NCI-H2107 (cell line): Measurements from ENCODE around the gene FGD2.
"Not testable (repeated sequence)": the region's sequence is repeated elsewhere in the genome, so short reads cannot be mapped to it uniquely, and the experiment has no call there.

Experiments used
- DNase-seq: peaks from one replicate; lab custom pipeline; 2025; lab: John Stamatoyannopoulos, UW

The FGD2 gene

DNA sequence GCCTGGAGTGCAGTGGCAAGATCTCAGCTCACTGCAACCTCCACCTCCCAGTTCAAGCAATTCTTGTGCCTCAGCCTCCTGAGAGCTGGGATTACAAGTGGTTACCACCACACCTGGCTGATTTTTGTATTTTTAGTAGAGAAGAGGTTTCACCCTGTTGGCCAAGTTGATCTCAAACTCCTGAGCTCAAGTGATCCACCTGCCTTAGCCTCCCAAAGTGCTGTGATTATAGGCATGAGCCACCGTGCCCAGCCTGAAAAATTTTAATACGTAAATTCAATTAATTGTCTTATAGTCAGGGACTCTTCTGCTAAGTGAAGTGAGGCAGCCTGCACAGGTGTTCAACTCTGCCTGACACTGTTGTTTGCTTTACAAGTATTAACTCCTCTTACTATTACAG lies 15.1 kb upstream of the FGD2 start:
- DNase-seq, result not testable (repeated sequence)

DNA sequence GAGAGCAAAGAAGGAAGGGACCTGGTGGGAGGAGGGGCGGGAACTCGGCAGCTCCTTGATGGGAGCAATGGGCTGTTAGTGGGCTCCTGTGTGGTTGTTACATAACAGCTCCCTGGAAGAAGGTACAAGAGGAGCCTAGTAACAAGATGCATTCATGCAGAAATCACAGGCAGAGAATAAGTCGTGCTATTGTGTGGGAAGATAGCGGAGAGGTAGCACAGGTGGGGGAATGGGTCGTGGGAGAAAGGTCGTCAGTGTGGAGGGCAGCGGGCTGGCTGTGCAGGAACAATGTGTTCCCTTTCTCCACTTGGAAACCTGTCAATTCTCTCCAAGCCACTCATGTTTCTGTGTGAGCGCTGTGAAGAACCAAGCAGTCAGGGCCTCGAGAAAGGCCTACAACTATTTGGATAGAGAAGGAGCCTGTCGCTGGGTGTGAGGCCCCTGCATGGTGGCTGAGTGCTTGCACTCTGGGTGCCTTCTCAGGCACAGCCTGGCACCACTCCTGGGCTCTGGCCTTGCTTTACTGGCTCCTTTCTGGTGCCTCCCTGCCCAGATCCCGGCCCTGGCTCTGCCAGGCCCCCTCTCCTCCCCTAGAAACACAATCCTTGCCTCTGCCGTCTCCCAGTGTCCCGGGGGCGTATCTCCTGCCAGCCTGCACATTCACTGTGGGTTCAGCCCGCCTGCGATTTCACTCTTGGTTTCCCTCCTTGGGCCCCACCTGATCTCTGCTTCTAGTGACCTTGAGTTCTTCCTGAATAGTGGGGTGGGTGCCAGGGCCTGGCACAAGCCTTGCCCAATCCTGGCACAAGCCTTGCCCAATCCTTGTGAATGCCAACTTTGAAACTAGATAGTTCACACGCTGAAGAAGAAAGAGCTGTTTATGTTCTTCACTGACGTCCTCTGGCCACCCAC lies 7.4 kb upstream of the FGD2 start:
- DNase-seq, result no peak

DNA sequence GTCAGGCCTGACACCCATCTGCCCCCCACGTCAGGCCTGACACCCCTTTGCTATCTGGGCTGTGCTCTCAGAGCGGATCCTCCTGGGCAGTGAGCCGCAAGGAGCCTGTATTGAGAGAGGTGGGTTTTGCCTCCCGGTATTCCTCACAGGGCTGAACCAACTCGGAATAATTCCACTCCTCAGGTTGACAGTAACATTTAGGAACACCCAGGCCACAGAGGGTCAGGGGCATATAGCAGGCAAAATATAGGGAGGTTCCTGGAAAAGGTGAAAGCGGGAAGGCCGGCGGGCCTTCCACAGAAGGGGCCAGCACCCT lies 6.8 kb upstream of the FGD2 start:
- no peak for DNase-seq

DNA sequence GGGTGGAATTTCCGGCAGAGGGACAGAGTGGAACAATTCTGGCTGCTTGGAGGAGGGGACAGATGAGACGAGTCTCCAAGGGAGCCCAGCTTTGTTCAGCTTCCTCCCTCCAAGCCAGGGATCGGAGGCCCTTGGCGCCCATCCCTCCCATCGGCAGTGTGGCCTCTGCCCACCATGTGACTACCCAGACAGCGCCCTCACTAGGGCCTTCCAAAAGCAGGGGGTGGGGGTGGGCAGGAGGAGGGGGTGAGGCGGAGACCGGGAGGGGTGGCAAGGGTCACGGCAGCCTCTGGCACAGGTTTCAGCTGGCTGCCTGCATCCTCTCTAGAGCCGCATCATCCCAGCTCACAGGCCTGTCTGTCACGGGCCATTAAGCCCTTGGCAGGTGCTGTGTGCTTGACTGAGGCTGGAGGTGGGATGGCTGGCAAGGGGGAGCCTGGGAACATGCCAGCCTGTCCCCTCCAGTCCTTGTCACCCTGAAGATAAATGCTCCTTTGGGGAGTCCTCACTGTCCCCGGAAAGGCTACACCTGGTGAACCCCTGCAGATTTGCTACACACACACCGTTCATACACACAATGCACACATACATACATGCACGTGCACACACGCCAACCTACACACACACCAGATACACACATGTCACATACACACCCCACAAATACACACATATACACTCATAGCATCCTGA lies 6.2 kb upstream of the FGD2 start:
- DNase-seq, result peak; percentile 21

DNA sequence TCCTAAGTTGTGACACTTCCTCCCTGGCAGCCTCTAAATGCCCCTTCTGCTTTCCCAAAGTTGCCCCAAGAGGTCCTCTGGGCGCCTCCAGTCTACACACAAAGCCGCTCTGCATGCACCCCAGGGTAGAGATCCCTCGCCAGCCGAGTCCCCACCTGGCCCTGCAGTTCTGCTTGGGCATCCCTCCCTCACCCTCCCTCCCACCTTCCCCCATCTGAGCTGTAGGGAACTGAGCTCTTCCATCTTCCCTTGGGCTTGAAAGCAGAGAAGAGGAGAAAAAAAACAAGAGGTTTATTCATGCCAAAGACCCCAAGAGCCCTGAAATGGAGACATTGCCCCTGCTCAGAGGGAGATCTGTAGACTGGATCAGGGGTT lies 5.7 kb upstream of the FGD2 start:
- DNase-seq, result no peak

DNA sequence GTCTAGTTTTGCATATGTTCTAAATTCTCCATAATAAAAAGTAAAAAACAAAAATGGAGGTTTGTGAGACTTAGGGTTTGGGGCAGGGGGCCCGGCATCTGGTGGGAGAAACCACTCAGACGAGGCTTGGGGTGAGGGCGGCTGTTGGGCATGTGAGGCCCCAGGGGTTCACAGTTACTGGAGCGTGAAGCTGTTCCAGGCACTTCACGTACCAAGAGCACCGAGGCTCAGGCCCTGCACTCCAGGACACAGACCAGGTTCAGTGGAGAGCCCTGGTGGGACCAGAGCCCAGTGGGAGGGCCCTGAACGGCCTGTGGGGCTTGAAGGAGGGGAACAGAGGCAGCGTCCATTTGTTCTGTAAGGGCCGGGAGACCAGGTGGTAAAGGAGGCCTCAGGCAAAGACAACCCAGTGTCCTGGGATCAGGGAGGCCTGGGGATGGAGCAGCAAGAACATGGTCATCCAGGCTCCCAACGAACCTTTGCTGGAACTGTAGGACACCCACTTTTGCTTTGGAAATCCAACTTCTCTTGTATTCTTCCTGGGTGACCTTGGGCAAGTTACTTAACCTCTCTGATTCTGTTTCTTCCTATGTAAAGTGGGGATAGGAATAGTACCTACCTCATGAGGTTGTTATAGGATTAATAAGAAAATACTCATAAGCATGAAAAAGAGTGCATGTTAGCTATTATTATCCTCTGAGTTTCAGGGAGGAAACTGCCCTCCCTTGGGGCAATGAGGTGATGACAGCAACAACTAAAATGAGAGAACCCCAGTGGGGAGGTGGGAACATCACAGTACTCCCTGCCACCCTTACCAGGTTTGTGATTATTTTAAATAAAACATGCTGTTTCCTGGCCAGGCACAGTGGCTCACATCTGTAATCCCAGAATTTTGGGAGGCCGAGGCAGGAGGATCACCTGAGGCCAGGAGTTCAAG lies 1.1 kb upstream of the FGD2 start:
- DNase-seq, result no peak

DNA sequence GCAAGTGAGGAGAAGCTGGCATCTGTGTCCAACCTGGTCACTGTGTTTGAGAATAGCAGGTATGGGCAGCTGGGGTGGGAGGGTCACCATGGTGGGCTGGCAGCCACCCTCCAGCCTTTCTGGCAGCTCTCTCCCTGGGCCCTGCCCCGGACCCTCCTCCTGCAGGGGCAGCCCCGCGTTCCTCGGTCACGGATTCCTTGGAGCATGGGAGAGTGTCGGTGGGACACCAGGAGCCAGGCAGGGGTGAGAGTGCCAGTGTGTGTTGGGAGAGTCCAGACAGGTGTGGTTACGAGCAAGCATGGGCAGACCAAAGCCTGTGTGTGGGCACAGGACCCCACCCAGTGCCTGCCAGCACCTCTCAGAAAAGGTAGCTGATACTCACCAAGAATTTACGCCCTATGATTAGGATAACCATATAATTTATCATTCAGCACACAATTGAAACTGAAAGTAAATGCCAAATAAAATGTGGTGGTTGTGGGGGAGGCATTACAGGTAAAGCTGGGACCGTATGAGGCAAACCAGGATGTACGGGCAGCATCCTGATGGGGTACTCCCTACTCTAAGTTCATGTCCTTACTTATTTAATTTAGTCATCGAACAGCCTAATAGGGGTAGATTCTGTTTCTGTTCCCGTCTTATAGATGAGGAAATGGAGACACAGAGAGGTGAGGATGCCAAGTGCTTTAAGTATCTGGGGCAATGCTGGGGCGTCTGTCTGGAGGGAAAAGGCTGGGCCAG lies 542 bp downstream of the FGD2 start:
- DNase-seq, result no peak

DNA sequence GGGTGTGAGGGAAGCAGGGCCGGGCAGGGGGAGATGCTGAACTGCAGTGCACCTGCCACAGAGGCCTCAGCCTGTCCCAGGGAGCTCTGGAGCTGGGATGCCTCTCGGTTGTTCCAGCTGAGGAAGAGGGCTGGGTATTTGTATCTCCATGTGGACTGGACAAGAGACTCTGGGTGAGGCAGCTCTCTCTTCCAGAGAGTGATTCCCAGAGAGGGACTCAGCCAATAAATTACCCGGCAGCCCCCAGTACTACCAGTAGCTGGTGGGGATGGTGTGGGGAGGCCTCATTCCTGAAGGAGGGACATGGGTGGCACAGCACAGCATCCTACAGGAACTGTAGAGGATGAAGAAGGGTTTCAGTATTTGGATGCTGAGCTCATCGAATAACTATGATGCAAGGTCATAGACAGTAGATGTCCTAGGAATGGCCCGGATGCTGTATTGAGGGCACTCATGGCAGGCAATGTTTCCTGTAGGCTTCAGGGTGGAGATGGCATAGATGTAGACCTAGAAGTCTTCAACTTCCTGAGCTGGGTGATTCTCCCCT lies 1.4 kb downstream of the FGD2 start:
- no peak for DNase-seq

DNA sequence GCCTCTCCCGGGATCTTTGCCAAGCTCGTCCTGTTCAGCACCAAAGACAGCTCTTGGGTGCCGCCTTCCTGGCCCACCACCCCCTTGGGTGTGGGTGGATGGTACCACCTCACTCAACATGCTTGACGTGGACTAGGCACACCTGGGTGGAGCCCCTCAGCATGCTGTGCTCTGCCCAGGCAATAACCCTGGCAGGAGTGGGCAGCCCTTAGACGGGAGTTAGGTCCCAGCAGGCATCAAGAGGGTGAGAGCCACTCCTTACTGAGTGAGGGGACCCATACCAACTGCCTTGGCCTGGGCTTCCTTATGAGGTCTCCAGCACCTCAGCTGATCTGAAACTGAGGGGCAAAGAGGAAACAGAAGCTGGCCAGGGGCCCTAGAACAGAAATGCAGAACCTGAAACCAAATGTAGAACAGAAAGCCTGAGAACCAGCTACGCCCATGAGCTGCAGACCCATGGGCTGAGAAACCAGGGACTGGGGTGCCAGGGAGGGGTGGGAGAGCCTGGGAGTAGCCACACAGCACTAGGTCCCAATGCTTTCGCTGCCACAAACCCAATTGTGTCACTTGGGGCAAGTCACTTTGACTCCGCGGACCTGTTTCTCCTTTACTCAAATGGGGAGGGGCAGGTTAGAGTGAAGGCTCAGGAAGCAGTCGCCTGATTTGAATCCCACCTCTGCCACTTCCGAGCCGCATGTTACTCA lies 2.0 kb downstream of the FGD2 start:
- DNase-seq, result no peak

DNA sequence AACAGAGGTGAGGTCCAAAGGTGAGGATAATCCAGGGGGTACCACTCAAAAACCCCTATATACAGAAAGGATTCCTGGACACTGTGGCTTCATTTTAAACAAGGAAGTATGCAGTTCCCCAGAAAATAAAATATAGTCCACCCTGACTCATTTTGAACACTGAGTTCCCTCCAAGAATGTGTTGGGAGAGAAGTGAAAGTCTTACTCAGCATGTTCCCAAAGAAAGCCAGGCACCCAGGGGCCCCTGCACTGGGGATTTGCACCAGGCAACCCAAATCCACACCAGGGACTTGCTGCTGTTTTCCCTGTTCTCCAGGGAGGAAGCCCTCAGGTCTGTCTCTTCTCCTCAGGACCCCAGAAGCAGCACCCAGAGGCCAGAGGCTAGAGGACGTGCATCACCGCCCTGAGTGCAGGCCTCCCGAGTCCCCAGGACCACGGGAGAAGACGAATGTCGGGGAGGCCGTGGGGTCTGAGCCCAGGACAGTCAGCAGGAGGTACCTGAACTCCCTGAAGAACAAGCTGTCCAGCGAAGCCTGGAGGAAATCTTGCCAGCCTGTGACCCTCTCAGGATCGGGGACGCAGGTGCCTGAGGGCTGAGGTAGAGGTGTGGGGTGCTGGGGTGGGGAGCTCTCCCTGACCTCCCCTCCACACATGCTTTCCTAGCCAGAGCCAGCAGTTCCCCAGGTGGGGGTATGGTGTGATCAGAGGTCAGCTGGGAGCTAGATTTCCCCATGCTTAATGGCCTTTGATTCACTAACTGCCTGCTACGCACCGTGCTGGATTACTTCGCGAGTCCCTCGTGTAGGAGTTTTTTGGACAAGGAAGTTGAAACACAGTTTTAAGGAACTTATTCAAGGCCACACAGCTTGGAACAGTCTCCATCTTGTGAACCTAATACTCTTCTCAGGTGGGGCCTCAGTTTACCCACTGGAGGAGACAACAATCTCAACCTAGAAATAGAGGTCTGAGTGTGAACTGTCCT lies 3.3 kb downstream of the FGD2 start:
- DNase-seq, result no peak

DNA sequence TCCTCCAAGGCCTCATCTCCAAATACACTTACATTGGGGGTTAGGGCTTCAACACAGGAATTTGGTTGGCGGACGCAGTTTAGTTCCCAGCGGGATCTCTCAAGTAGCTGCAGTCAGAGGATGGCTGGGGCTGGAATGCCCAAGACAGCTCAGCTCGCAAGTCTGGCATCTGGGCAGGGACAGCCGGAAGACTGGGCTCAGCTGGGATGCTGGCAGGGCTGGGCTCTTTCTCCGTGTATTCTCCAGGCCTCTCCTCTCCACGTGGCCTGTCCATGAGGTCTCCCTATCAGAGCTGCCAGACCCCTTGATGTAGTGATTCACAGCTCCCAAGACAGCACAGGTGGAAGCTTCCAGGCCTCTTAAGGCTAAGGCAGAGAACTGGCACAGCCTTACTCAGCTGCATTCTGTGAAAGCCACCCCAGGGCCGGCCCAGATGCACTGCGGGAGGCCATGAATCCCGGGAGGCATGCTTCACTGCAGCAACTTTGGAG lies 5.0 kb downstream of the FGD2 start:
- no peak for DNase-seq

DNA sequence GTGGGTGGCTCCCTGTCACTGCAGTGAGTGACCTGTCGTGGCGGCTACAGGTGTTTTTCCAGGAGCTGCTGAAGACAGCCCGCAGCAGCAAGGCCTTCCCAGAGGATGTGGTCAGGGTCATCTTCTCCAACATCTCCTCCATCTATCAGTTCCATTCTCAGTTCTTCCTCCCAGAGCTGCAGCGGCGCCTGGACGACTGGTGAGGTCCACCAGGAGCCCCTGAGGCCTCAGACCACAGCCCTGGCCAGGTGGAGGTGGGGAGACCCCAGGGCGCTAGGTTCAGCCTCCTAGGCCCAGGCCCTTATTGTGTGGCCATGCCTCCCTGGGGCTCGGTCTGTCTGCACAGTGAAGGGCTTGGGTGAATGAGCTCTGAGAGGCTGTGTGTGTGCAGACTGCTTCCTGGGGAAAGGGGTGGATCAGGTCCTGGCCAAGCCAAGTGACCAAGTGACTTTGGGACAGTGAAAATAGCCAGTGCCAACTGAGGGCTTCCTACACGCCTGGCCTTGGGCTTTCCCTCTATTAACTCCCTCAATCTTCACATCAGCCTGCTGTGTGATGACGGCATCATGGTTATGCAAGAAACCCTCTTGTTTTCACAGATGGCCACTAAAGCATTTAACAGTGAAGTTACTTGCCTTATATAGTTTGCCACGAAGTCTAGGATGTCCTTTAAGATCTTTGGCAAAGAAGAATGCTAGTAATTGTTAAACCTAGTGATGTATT lies 6.4 kb downstream of the FGD2 start:
- DNase-seq, result no peak

DNA sequence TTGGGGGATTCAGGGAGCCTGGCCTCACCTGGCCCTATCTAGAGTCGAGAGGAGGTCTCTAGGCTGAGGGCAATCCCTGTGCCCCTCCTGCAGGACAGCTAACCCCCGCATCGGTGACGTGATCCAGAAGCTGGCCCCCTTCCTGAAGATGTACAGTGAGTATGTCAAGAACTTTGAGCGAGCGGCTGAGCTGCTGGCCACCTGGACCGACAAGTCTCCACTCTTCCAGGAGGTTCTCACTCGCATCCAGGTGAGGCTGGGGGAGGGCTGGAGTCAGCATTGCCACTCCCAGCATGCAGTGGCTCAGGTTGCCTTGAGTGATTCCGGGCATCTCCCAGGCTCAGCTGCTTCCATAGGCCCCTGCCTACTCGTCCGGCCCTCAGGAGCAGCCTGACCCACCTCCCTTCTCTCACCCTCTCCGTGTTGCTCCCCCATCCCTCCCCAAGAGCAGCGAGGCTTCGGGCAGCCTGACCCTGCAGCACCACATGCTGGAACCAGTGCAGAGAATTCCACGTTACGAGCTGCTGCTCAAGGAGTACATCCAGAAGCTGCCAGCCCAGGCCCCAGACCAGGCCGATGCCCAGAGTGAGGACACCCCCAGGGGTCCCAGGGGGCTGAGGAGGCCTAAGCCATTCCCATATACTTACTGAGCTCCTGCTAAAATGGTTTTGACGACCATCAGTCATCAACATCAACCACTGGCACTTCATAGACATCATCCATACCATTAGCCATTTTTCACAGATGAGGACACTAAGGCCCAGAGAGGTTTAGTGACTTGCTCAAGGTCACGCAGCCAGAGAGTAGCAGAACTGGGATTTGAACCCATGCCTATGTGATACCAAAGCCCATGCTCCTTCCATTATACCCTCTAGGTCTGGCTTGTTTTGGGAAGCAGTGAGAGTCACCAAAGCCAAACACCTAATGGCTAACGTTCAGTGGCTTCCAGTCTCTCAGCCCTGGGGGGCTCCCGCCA lies 8.3 kb downstream of the FGD2 start:
- no peak for DNase-seq

DNA sequence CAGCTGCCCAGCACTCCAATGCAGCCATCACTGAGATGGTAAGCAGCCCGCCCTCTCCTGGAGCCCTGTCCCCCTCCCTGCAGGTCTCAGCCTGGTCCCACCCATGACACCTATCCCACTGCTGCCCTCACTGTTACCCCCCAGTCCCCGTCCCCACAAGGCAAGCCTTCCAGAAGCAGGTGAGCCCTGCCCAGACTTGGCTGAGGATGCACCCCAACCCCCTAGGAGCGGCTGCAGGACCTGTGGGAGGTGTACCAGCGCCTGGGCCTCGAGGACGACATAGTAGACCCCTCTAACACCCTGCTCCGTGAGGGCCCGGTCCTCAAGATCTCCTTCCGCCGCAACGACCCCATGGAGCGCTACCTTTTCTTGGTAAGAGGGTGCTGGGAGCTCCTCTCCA lies 9.2 kb downstream of the FGD2 start:
- no peak for DNase-seq

DNA sequence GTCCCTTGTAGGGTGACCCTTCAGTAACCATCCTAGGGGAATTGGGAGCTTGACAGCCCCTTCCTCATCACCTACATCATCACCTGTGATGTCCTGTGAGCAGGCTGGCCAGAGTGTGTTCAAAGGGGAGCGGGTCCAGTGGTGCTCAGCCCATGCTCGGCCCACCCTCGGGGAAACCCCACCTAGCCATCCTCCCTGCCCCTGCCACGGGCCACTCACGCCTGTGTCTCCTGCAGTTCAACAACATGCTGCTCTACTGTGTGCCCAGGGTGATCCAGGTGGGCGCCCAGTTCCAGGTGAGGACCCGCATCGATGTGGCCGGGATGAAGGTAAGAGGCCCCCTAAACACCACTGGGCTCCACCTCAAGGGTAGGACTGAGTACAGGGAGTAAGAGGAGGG lies 10.1 kb downstream of the FGD2 start:
- no peak for DNase-seq

DNA sequence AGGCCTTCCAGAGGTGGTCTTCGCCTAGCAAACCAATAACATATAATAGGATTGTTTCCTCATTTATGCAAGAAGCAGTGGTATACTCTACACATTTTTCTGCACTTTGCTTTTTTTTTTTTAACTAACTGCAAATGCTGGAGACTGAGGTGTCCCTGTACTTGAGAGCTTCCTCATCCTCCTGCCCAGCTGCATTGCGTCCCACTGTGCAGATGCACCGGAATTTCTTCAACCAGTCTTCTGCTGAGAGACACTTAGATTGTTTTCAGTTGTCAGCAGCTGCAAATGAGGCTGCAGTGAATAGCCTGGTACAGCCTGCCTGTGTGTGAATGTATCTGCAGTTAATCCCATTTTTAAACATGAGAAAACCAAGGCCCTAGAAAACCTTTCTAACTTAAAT lies 11.5 kb downstream of the FGD2 start:
- DNase-seq, result no peak

DNA sequence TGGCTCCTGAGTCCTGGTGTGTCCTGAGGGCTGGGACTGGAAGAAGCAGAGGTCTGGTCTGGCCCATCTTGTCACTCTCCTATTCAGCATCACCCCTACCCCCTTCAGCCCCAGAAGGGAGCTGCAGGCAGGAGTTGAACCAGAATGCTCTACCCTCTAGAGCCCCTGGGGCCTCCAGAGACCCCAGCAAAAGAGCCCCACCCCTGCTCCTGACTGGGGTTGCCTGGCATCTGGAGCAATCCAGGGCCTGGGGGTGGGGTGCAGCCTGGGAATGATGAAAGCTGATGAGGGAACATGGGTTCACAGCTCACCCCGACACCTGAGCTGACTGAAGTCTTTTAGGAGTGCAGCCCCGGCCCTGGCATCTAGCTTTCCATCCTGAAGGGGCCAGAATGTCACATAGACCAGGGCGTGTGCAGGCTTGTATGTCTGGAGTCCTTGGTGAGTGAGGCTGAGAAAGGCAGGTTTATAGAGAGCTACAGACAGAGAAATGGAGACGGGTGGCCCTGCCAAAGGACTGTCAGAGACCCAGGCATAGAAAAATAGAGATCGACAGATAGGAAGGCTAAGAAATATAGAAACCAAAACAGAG lies 12.2 kb downstream of the FGD2 start:
- no peak for DNase-seq
